ENCODE results near the gene LIPJ.

Gene LIPJ

DNA sequence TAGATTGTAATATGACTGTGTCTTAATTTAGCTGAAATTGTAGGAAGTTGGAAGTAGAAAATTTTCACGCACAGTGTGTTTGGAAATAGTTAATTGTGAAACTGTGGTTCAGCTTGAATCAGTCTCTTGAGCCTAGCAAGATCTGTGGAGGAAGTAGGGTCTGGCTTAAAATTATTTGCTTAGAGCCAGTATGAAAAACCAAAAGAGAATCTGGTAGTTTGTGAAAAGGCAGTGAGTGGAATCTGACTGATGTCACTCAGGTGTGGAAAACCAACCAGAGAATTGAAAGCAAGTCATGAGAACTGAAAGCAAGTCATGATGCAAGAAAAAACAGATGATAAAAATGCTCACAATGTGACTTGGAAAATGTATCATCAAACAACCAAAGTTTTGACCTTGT lies 11.5 kb downstream of the LIPJ start:
- DNase-seq: no peak

DNA sequence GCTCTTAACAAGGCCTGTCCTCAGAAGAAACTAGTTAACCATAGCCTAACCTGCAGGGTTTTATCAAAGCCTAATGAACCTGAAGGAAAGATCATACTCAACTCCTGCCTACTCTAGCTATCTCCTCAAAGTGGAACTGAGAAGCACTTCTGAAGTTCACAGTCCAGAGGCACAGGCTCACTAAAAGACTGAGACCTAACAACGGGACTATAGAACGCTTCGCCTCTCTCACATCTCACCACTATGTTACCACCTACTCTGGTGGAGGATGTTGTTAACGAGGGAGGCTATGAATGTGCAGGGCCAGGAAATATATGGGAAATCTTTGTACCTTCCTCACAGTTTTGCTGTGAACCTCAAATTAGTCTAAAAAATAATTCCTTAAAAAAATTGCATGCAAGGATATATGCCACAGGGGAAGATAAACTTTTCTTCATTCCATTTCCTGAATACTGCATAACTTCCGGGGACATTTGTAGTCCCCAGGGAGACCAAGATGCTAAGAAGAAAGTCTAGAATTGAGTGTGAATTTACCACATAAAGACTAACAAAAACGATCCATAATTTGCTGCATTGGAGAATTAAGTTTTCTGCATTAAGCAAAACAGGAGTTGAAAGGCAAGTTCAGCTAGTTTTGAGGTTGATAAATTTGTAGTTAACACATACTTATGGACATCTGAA lies 21.6 kb downstream of the LIPJ start:
- DNase-seq: no peak

GRCh38 chr10:88608780-88609179 lies 22.2 kb downstream of the LIPJ start:
- DNase-seq: no peak

DNA sequence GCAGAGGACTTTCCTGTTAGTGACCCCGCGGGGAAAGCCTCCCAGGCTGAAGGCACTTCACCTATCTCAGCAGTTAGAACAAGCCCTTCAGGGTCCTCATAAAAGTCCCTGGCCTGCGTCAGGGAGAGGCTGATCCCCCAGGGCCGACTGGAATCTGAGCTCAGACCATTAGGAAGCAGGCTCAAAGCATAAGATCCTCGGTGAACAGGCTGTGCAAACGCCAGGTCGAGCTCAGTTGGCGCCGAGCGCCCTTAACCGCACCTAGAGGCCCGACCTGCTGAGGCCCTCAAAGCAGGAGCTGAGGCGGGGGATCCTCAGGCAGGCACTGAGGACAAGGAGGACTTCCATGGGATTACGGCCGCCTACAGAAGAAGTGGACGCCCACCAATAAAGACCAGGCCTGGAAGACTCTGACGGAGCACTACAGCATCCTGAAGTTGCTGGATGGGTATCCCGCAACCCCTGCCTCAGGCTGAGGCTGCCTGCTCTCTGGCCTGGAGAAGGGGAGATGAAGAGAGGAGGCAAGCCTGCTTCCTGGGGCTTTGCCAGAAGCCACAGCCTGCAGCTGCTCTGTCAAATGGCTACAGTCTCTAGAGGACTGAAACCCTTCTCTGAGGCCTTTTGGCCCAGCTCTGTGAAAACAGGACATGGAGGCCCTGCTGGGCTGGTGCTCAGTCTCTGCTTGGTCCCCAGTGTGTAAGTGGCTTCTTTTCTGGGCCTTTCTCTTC lies 29.9 kb downstream of the LIPJ start:
- DNase-seq: no peak

- no peak for DNase-seq
Observed at GRCh38 chr10:88617772-88618300, 31.3 kb downstream of the LIPJ start.

GRCh38 chr10:88618496-88618895 lies 31.9 kb downstream of the LIPJ start:
- DNase-seq: no peak

DNA sequence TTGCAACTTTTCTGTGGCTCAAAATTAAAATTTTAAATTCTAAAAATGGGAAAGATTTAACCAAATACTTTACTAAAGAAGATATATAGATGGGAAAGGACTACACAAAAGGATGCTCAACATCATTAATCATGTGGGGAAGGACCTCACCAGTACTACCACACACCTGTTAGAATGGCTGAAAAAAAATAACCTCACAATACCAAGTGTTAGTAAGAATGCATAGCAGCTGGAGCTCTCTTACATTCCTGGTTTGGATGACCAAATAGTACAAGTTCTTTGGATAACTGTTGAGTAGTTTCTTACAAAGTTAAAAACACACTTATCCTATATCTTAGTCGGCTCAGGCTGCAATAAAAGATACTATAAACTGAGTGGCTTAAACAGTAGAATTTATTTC lies 33.9 kb downstream of the LIPJ start:
- no peak for DNase-seq

GRCh38 chr10:88623835-88624234 lies 37.3 kb downstream of the LIPJ start:
- DNase-seq: no peak

DNA sequence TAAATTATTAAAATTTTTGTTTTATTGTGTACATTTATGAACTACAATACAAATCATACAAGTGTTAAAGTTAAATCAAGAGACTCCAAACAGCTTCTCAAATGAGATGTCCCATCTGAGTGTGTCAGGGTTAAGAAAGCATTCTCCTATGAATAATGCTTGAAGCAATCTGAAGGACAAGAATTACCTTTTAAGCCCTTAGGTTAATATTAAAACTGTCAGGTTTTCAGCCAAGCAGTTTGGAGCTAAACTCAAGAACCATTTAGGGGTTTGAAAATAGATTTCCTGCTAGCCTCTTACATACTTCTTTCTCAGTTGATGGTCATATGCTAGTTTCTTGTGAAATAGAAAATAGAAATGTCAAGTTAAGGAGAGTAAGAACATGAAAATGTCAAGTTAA lies 38.3 kb downstream of the LIPJ start:
- DNase-seq: no peak

GRCh38 chr10:88640186-88640585 lies 53.6 kb downstream of the LIPJ start:
- no peak for DNase-seq

DNA sequence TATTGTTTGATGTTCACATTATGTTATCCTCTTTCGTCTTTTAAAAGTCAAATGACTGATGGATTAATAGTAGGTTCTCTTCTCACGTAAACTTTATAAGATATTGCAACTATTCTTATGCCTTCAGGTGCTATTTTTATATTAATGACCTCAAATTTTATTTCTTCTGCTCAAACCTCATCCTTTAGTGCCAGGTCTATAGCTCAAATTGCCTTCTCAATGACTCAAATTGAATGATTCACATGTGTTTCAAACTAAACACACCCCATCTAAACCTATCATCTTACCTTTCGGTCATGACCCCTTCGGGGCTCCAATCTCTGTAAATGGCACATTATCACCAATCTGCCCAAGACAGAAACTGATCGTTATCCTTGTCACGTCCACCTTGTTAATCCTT lies 55.6 kb downstream of the LIPJ start:
- no peak for DNase-seq

GRCh38 chr10:88642963-88643362 lies 56.4 kb downstream of the LIPJ start:
- DNase-seq: no peak

DNA sequence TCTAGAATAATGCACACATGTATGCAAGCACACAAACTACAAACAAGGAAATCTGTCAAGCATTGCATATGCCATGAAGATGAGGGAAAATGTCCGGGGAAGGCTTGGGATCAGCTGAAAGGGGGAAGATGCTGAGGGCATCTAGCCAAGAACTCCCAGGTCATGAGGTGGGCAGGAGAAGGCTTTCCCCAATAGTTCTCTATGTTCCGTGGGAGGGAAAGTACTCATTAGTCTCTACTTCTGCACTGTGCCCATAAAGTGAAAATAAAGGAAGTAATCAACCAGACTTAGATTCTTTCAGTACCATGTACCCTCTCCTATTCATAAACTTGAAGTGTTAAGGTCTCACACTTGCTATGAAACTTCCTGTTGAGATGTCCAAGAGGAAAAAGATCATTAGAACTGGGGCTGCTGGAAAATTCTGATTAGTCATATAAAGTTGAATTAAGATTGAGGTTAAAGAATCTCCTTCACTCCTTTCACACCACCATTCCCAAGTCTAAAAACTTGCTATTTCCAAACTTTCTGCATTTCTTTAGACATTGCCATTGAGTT lies 60.6 kb downstream of the LIPJ start:
- DNase-seq: no peak

DNA sequence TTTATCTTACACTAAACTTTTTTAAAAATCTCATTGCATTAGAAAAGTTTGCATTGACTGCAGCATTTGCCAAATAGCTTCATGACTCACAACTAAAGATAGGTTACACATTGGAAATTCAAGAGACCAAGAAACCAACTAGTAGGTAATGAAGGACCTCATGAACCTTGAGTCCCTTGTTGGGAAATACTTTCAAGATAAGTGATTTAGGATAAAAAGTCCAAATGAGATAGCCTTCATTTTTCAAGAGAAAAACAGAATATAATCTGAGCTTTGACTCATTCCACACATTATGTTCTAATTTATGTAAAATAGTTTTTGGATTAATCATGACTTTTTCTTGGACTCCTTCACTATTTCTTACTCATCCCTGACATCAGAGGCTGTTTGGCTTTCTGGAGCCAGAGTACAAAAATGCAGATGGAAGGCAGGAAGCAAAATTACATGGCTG lies 64.6 kb downstream of the LIPJ start:
- no peak for DNase-seq

DNA sequence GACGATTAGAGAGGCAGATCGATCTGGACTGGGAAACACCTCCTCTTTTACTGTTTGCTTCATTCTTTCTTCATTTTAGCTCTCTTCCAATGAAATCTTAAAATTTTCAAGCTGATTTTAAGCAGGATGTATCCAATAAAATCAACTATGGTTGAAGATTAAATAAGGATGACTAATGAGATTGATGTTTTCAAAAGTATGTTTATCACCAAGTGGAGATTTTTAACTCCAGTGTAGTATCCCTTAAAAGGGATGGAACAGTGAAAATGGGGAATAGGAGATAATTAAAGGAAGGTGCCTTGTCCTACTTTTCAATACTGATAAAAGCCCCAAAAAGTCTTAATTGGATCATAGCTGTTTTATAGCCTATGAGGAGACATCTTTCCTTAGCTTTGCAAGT lies 66.1 kb downstream of the LIPJ start:
- DNase-seq: no peak

Data from stimulated activated CD4-positive, alpha-beta T cell treated with anti-CD3 and anti-CD28 coated beads, Interleukin-15, amount 100 ng/mL, for 24 hours (primary cell).